ES-I3 (cell line): ENCODE measurements around the gene PLEKHG3.
"Not testable (repeated sequence)": the region's sequence is repeated elsewhere in the genome, so short reads cannot be mapped to it uniquely, and the experiment has no call there.

ENCODE experiments used
- H3K36me3 ChIP-seq: 2 replicates; pipeline ENCODE4 v1.6.1; 2013; ENCODE audit warnings: mild to moderate bottlenecking, low read length, control low read depth, moderate library complexity; ENCODE audit not compliant: insufficient read depth
- H3K4me1 ChIP-seq: 2 replicates; pipeline ENCODE4 v1.6.1; 2013; ENCODE audit warnings: mild to moderate bottlenecking, control low read depth, low read length; ENCODE audit not compliant: insufficient read depth
- H3K9ac ChIP-seq: 2 replicates; pipeline ENCODE4 v1.6.1; 2013; ENCODE audit warnings: low read depth, mild to moderate bottlenecking, low read length, moderate library complexity
- H3K9me3 ChIP-seq: 2 replicates; pipeline ENCODE4 v1.6.1; 2013; ENCODE audit warnings: mild to moderate bottlenecking, low read length, moderate library complexity; ENCODE audit not compliant: control insufficient read depth, insufficient read depth

PLEKHG3 gene

DNA sequence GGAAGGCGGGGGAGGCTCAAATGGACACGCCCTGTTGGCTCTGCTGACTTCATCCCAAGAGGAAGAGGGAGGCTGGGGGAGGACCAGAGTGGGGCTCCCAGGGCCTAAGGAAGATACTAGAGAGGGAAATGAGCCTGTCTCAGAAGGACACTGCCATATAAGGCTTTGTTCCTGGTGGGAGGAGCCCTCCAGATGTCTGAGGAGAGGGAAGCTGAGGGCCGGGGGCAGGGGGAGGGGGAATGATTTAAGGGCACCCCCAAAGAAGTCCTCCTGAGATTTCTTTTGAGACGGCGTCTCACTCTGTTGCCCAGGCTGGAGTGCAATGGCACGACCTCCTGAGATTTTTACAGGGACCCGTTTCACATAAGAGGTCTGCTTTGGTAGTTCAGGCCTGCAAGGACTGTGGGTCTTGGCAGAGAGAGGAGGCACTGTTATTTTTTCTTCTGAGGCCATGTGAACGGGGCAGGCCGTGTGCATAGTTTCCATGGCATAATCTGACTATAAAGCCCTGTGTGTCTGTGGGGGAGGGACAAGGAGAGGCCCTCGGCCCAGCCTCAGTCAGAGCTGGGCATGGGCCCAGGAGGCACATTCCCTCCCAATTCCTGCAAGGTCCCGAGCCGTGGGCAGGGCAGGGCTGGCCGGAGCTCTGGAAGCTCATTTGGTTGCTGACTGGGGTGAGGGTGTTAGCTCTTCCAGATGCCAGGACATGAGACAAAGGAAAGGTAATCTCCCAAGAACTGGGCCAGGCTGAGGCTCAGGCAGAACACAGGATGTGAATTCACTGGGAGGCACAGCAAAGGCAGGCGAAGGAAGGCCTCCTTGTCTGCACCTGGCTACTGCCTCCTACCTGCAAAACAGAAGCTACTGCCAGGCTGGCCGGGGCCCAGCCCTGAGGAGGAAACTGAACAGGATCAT is 22.2 kb upstream of the PLEKHG3 start:
- Histone ChIP-seq H3K36me3 (no peaks in the 10 kb centered on the region), H3K9me3 (no peaks in the 10 kb centered on the region), H3K4me1 (peaks cover 15% of the 10 kb centered on the region), H3K9ac (no peak overlapping the region)

DNA sequence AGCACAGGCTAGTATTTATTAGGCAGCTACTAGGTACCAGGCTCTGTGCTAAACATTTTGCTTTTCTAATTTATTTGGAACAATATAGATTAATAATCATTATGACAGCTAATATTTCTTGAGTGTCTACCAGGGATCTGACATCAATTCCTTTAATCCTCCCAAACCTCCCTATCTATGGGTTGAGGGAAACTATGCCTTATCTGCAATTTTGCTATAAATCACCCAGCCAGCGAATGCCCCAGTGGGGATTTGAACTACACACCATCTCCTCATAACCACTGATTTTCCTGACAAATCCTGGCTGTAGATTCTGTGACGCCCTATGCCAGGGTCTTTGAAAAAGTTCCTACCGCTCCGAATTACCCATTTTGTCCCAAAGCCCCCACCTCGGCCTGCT is 21.4 kb upstream of the PLEKHG3 start:
- no peaks in the 10 kb centered on the region for H3K9me3 ChIP-seq
- no peaks in the 10 kb centered on the region for H3K36me3 ChIP-seq
- H3K9ac ChIP-seq, result no peak overlapping the region
- H3K4me1 ChIP-seq, result peaks cover 15% of the 10 kb centered on the region

DNA sequence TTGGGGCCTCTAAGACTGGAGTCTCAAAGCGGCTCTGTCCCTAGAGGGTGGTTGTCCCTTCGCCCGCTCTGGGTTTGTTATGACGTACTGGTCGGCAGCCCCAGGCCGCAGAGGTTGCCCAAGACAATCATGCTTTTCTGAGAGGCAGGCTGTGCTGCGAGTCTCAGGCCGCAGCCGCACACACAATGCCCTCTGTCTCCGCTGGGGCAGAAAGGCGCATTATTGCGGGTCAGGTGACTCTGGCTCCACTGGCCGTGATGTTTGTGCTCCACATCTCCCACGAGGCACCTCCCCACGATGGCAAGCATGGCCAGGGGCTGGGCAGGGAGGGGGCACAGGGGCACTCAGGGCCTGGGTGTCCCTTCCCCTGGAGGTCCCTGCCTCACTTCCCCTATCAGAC is 21.0 kb upstream of the PLEKHG3 start:
- Histone ChIP-seq H3K36me3 (no peaks in the 10 kb centered on the region), H3K9ac (no peak overlapping the region), H3K4me1 (peaks cover 15% of the 10 kb centered on the region), H3K9me3 (no peaks in the 10 kb centered on the region)

GRCh38 chr14:64684091-64684490 is 20.1 kb upstream of the PLEKHG3 start:
- no peaks in the 10 kb centered on the region for H3K36me3 ChIP-seq
- no peaks in the 10 kb centered on the region for H3K9me3 ChIP-seq
- peaks cover 15% of the 10 kb centered on the region for H3K4me1 ChIP-seq
- no peak overlapping the region for H3K9ac ChIP-seq

GRCh38 chr14:64685371-64686281 is 18.6 kb upstream of the PLEKHG3 start:
- H3K4me1 ChIP-seq, result peaks cover 7% of the 10 kb centered on the region
- no peaks in the 10 kb centered on the region for H3K36me3 ChIP-seq
- H3K9me3 ChIP-seq, result no peaks in the 10 kb centered on the region
- no peak overlapping the region for H3K9ac ChIP-seq

DNA sequence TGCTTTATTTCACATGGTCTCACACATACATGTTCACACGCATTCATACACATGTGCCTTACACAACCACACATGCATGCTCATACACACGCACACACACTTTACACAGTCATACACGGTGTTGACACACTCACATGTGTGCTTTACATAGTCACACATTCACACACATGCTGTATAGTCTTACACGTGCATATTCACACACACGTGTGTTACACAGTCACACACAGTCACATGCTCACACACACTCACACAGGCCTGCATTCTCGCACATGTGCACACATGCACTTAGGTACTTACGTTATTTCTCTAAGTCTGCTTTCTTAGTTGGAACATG is 18.0 kb upstream of the PLEKHG3 start:
- peaks cover 5% of the 10 kb centered on the region; the same call in 1 of the 2 replicates for H3K4me1 ChIP-seq
- H3K36me3 ChIP-seq, result no peaks in the 10 kb centered on the region

GRCh38 chr14:64688031-64688430 is 16.2 kb upstream of the PLEKHG3 start:
- Histone ChIP-seq H3K36me3 (no peaks in the 10 kb centered on the region), H3K4me1 (no peaks in the 10 kb centered on the region), H3K9ac (no peak overlapping the region), H3K9me3 (no peaks in the 10 kb centered on the region)

More for the DNA sequence above, 18.0 kb upstream of the PLEKHG3 start:
- H3K9me3 ChIP-seq, result no peaks in the 10 kb centered on the region
- H3K9ac ChIP-seq, result no peak overlapping the region

GRCh38 chr14:64688811-64689281 is 15.4 kb upstream of the PLEKHG3 start:
- Histone ChIP-seq H3K36me3 (no peaks in the 10 kb centered on the region), H3K9ac (no peak overlapping the region), H3K4me1 (no peaks in the 10 kb centered on the region), H3K9me3 (no peaks in the 10 kb centered on the region)

DNA sequence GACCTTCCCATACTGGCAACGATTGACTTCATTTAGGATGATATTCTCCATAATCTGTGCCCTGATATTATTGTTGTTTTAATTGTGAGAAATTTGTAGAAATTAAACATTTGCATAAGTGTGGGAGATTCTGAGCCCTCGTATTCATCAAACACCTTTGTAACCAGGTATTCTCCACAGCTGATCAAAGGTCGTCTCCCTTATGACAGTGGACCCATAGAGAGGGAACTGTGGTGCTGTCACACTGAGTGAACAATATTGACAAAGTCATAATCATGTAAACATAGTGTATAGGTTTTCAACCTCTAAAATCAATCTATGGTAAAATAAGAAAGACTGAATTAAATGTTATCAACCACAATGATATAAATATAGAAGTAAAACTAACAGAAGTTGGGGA is 14.9 kb upstream of the PLEKHG3 start:
- Histone ChIP-seq H3K9ac (no peak overlapping the region), H3K4me1 (no peaks in the 10 kb centered on the region), H3K9me3 (no peaks in the 10 kb centered on the region), H3K36me3 (no peaks in the 10 kb centered on the region)

DNA sequence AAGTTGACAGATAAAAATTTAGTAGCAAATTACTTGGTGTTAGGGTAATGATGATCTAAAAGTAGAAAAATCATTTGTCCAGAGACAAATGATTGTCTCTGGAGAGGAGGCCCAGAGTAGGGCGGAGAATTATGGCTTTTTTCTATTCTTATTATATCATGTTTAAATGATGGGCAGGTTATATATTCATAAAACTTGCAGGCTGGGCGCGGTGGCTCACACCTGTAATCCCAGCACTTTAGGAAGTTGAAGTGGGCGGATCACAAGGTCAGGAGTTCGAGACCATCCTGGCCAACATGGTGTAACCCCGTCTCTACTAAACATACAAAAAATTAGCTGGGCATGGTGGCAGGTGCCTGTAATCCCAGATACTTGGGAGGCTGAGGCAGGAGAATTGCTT is 13.6 kb upstream of the PLEKHG3 start:
- H3K36me3 ChIP-seq, H3K4me1 ChIP-seq: not testable (repeated sequence)

DNA sequence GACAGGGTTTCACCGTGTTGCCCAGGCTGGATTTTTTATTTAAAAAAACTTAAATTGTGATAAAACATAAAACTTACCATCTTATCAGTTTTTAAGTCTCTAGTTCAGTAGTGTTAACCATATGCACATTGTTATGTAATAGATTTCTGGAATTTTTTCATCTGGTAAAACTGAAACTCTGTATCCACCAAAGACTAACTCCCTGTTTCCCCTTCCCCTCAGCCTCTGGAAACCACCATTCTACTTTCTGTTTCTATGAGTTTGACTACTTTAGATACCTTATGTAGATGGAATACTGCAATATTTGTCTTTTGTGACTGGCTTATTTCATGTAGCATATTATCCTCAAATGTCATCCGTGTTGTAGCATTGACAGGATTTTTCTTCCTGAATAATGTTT is 12.8 kb upstream of the PLEKHG3 start:
- Histone ChIP-seq H3K4me1 (no peaks in the 10 kb centered on the region), H3K9ac (no peak overlapping the region), H3K36me3 (no peaks in the 10 kb centered on the region), H3K9me3 (no peaks in the 10 kb centered on the region)

More for the DNA sequence above, 13.6 kb upstream of the PLEKHG3 start:
- not testable (repeated sequence) for H3K9me3 ChIP-seq, H3K9ac ChIP-seq

DNA sequence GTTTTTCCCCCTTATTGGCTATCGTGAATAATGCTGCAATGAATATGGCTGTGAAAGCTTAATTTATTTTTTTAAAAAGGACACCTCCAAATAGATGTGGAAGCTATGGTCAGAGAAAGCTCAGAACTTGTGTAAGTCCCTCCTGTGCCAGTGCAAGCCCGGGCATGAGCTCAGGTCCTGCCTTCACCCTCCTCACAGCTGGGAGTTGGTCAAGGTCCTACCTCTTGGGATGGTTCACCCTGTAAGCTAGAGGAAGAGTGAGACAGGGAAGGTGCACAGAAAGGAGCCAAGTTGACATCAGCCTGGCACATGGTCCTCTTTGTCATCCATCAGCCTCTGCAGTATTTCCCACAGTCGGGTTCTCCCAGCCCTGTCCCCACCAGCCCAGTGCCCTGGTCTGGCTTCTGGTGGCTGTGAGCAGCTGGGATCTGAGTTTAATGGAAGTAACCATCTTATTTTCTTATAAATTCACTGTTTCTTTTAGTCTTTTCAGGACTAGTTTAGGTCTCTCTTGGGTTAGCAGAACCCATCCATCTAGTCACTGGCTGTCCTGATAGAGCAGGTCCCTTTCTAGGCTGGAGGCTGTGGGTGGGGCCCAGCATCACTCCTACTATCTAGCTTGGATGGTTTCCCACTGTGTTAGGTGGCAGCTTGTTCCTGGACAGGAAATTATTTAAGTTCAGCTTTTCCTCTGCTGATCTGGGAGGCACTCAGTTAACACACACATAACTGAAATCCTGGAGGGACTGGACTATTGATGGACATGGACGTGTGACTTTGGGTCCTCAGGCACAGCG is 11.8 kb upstream of the PLEKHG3 start:
- H3K9me3 ChIP-seq, result no peaks in the 10 kb centered on the region
- H3K36me3 ChIP-seq, result no peaks in the 10 kb centered on the region
- H3K4me1 ChIP-seq, result no peaks in the 10 kb centered on the region
- H3K9ac ChIP-seq, result no peak overlapping the region

DNA sequence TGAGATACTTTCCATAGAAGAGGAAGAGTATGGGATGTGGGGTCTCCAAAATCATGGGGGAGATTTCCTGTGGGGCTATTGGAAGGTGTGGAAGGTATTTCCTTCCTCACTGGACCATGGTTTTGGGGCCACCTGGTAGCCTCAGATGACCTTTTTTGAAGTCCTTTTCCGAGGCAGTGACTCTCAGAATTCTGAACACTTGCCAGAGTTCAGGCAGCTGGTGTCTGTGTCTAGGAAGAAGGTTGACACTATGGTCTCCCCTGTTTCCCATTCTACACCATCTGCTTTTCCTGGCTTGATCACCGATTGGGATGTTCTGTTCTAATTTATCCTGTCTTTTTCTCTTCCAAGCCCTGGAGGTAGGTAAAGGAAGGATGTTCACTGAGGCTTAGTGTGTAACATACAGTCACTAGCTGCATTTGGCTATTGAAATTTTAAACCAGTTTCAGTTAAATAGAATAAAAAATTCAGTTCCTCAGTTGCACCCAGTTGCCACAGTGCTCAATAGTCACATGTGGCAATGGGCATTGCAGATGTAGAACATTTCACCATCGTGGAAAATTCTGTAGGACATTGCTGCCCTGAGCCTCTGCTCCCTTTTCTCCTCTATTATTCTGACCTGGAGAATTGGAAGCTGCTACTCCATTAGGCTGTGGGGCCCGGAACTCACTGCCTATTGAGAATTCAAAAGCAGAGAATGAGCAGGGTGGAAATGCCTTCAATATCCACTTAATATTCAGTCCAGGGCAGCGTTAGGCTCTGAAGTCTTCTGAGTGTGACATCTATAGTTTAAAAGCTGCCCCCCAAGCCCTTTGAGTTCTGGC is 11.0 kb upstream of the PLEKHG3 start:
- Histone ChIP-seq H3K9ac (no peak overlapping the region), H3K9me3 (no peaks in the 10 kb centered on the region), H3K36me3 (no peaks in the 10 kb centered on the region), H3K4me1 (peaks cover 3% of the 10 kb centered on the region; the same call in 1 of the 2 replicates)
